HEK293T (cell line): ENCODE measurements around the gene HPCAL1.

Experiments
- BHLHE40 ChIP-seq: fragments of 450-650 bp; IDR thresholded peaks from 2 replicates; pipeline ENCODE4 v1.6.1; 2016; ENCODE audit warnings: mild to moderate bottlenecking, moderate library complexity, borderline replicate concordance
- ELF4 ChIP-seq: fragments of 450-650 bp; IDR thresholded peaks from 2 replicates; pipeline ENCODE4 v1.6.1; 2017; ENCODE audit warnings: antibody characterized with exemption
- SP1 ChIP-seq: fragments of 450-650 bp; IDR thresholded peaks from 2 replicates; pipeline ENCODE4 v1.6.1; 2017
- TARDBP ChIP-seq: fragments of 450-650 bp; IDR thresholded peaks from 2 replicates; pipeline ENCODE4 v1.6.1; 2016

GRCh38 chr2:10415048-10415447, 112.3 kb downstream of the HPCAL1 start:
- TF ChIP-seq TARDBP (no peak), ELF4 (no peak), BHLHE40 (no peak), SP1 (no peak)
